DOHH2 (cell line): ENCODE data around the gene EXD3.

Source experiments
- CTCF ChIP-seq: fragments of 200-600 bp; sonication (generic); IDR thresholded peaks from one replicate; pipeline ENCODE4 v1.5.1; 2014; ENCODE audit warnings: antibody characterized with exemption, mild to moderate bottlenecking, low read depth, low read length; ENCODE audit not compliant: poor library complexity, severe bottlenecking
- EZH2phosphoT487 ChIP-seq: fragments of 200-600 bp; sonication (generic); IDR thresholded peaks from 2 replicates; pipeline ENCODE4 v1.6.1; 2017; ENCODE audit warnings: borderline replicate concordance, mild to moderate bottlenecking, antibody characterized with exemption, low read length, moderate library complexity, mixed read lengths

- TF ChIP-seq CTCF = no peak
- no peak for TF ChIP-seq EZH2phosphoT487
Measured at GRCh38 chr9:137299938-137300337, 123.0 kb downstream of the EXD3 start.
